GM20000 (cell line): ENCODE data around the gene BLOC1S3.

Experiments
- DNase-seq: peaks from one replicate; pipeline ENCODE4 v3.0.0; 2012; ENCODE audit warnings: low spot score
- TF ChIP-seq, protein P1 (sequence below): IDR thresholded peaks from 2 replicates; pipeline ENCODE4 v1.5.1; 2012; ENCODE audit warnings: mild to moderate bottlenecking, control low read depth; ENCODE audit errors: extremely low read depth, missing control alignments

Gene BLOC1S3, protein sequence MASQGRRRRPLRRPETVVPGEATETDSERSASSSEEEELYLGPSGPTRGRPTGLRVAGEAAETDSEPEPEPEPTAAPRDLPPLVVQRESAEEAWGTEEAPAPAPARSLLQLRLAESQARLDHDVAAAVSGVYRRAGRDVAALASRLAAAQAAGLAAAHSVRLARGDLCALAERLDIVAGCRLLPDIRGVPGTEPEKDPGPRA

GRCh38 chr19:45178262-45179071 lies at the start of gene BLOC1S3:
Gene BLOC1S3, plus strand, starts transcription at chr19:45178784. Its CDS starts 513 bp downstream, at chr19:45179297.
- TF ChIP-seq, protein P1, sequence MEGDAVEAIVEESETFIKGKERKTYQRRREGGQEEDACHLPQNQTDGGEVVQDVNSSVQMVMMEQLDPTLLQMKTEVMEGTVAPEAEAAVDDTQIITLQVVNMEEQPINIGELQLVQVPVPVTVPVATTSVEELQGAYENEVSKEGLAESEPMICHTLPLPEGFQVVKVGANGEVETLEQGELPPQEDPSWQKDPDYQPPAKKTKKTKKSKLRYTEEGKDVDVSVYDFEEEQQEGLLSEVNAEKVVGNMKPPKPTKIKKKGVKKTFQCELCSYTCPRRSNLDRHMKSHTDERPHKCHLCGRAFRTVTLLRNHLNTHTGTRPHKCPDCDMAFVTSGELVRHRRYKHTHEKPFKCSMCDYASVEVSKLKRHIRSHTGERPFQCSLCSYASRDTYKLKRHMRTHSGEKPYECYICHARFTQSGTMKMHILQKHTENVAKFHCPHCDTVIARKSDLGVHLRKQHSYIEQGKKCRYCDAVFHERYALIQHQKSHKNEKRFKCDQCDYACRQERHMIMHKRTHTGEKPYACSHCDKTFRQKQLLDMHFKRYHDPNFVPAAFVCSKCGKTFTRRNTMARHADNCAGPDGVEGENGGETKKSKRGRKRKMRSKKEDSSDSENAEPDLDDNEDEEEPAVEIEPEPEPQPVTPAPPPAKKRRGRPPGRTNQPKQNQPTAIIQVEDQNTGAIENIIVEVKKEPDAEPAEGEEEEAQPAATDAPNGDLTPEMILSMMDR: peak; percentile 34
- peak; percentile 98 for DNase-seq

- DNase-seq: no peak
- TF ChIP-seq, protein P1: no peak
These were observed 49.8 kb upstream of the BLOC1S3 start for GRCh38 chr19:45128806-45129205.

- DNase-seq: no peak
- TF ChIP-seq, protein P1: no peak
These were observed 48.3 kb upstream of the BLOC1S3 start for GRCh38 chr19:45130236-45130635.

GRCh38 chr19:45130888-45131615 lies 47.5 kb upstream of the BLOC1S3 start:
- no peak for DNase-seq

GRCh38 chr19:45133661-45134060 lies 44.9 kb upstream of the BLOC1S3 start:
- no peak for DNase-seq
- TF ChIP-seq, protein P1: no peak

More at GRCh38 chr19:45130888-45131615, 47.5 kb upstream of the BLOC1S3 start:
- TF ChIP-seq, protein P1: peak; percentile 7

DNA sequence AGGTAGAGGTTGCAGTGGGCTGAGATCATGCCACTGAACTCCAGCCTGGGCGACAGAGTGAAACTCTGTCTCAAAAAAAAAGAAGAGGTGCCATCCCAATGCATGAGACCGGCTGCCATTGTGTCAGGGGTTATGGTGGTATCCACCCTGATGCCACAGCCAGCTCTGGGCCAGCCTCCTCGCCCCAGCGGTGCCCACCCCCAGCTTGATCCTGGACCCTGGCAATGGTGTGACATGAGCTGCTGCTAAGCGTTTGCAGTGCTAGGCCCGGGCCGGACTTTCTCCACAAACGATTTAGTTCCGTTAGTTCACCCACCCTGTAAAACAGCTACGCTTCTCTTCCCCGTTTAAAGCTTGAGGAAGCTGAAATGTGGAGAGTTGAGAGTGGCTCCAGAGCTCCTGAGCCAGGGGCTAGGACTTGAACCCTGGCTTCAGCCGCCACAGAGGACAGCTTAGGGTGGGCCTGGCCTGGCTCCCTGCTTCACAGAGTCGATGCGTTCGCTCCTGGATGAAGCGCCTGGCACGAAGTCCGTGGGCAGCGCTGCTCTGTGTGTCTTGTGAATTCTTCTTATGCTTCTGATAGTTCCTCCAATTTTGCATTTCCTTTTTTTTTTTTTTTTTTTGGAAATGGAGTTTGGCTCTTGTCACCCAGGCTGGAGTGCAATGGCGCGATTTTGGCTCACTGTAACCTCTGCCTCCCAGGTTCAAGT lies 43.3 kb upstream of the BLOC1S3 start:
- TF ChIP-seq, protein P1: no peak
- DNase-seq: no peak
